Activated T-cell treated with anti-CD3 and anti-CD28 coated beads, Interleukin-2, amount 50 U/mL, for 4 hours (primary cell): ENCODE measurements around the gene CLSTN2. TPM values are rescaled to one million over a fixed set of nuclear protein-coding genes. Genes with fewer than 3 reads are reported as not detected.

Source experiments
- ATAC-seq, 2 donors: fragments of 200-7000 bp; cut with Tn5 transposase; one replicate each; pipeline ENCODE4 v1.10.0; 2021
- DNase-seq: peaks from one replicate; pipeline ENCODE4 v3.0.0-alpha.2; 2020
- H3K27me3 Mint-ChIP-seq: one replicate; pipeline ENCODE4 v1.8.0; 2021; ENCODE audit warnings: low read depth, mixed read lengths
- H3K36me3 Mint-ChIP-seq: one replicate; pipeline ENCODE4 v1.8.0; 2022; ENCODE audit warnings: mixed read lengths; ENCODE audit not compliant: insufficient read depth
- H3K4me1 Mint-ChIP-seq: one replicate; pipeline ENCODE4 v1.8.0; 2021; ENCODE audit warnings: low read depth, mixed read lengths
- H3K4me3 Mint-ChIP-seq: one replicate; pipeline ENCODE4 v1.8.0; 2021; ENCODE audit warnings: mild to moderate bottlenecking, moderate library complexity, mixed read lengths
- H3K9me3 Mint-ChIP-seq: one replicate; pipeline ENCODE4 v1.8.0; 2021; ENCODE audit warnings: mixed read lengths
- total RNA-seq, 3 donors: library from RNA; stranded (reverse); gene quantifications; one replicate each; pipeline ENCODE4 v1.2.1, GENCODE V29; 2021

CLSTN2 gene
- total RNA-seq, 3 donors from 2014 or later, result under 0.01 to 0.10 (median 0.03) TPM

DNA sequence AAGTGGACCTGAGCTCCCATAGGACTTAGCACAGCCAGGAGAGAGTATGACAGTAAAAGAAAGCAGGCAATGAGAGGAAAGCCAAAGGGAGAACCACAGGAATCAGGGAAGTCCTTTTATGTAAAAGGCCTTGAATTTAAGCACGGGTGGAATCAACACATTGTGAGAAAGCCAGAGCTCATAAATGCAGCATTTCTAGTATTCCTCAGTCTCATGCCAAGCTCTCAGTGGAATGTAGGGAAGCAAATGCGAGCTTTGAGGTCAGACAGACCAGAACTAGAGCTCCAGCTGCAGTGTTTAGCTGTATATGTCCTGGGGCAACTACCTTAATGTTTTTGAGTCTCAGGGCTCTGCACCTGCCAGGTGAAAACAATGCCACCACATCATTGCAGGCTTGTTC is 610.8 kb downstream of the CLSTN2 start:
- no peak overlapping the region for H3K4me3 Mint-ChIP-seq
- no peaks in the 10 kb centered on the region for H3K4me1 Mint-ChIP-seq
- ATAC-seq (no peak), DNase-seq (no peak)
- no peaks in the 10 kb centered on the region for H3K36me3 Mint-ChIP-seq
- no peaks in the 10 kb centered on the region for H3K27me3 Mint-ChIP-seq
- no peaks in the 10 kb centered on the region for H3K9me3 Mint-ChIP-seq

DNA sequence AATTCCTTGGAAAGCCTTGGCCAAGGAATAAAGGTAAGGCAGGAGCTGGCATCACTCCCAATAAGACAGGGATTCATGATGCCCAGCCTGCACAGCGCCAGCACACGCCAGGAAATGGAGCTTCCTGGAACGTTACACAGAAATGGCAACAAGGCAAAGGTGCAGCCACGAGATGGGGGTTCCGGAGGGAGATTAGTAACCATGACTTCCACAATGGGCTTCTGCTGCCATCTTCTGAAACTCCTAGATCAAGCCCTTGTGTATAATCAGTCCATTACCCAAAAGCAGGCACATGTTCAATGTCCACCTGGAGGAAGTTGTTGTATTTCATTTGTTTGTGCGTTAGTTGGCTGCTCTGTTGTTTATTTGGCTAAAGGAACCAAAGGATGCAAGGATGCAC is 611.7 kb downstream of the CLSTN2 start:
- H3K4me1 Mint-ChIP-seq, result no peaks in the 10 kb centered on the region

DNA sequence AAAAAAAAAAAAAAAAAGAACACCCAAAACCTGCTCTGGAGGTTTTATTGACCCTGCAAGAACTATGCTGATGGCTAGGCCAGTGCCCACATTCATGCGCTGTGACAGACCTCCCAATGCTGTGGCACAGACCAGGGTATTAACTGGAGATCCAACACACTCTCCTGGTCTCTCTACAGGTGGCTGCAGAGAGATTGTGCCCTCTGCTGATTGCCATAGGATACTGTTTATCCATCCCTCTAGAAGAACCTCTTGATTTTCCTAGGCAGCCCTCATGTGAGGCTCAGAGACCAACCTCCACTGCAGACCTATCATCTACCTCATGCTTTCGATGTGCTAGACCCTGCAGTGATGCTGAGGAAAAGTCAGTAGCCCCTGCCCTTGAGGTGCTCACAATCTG is 617.4 kb downstream of the CLSTN2 start:
- H3K4me1 Mint-ChIP-seq, result no peaks in the 10 kb centered on the region
- DNase-seq (no peak), ATAC-seq (no peak)
- no peak overlapping the region for H3K4me3 Mint-ChIP-seq
- no peaks in the 10 kb centered on the region for H3K9me3 Mint-ChIP-seq
- no peaks in the 10 kb centered on the region for H3K27me3 Mint-ChIP-seq
- H3K36me3 Mint-ChIP-seq, result no peaks in the 10 kb centered on the region

More for the DNA sequence above, 611.7 kb downstream of the CLSTN2 start:
- Mint-ChIP-seq H3K9me3 (no peaks in the 10 kb centered on the region), H3K4me3 (no peak overlapping the region), H3K27me3 (no peaks in the 10 kb centered on the region), H3K36me3 (no peaks in the 10 kb centered on the region)
- ATAC-seq (no peak), DNase-seq (no peak)

- no peak overlapping the region for H3K4me3 Mint-ChIP-seq
- H3K27me3 Mint-ChIP-seq, result no peaks in the 10 kb centered on the region
- H3K36me3 Mint-ChIP-seq, result no peaks in the 10 kb centered on the region
- no peaks in the 10 kb centered on the region for H3K4me1 Mint-ChIP-seq
- no peak for ATAC-seq
- H3K9me3 Mint-ChIP-seq, result no peaks in the 10 kb centered on the region
- no peak for DNase-seq
These were observed 617.9 kb downstream of the CLSTN2 start for GRCh38 chr3:140552898-140553297.

- Mint-ChIP-seq H3K4me3 (no peak overlapping the region), H3K27me3 (no peaks in the 10 kb centered on the region), H3K4me1 (no peaks in the 10 kb centered on the region), H3K36me3 (no peaks in the 10 kb centered on the region), H3K9me3 (no peaks in the 10 kb centered on the region)
- ATAC-seq (no peak), DNase-seq (no peak)
These were observed 618.6 kb downstream of the CLSTN2 start for GRCh38 chr3:140553591-140553990.

GRCh38 chr3:140555666-140556065 is 620.7 kb downstream of the CLSTN2 start:
- H3K27me3 Mint-ChIP-seq, result no peaks in the 10 kb centered on the region
- no peaks in the 10 kb centered on the region for H3K4me1 Mint-ChIP-seq
- ATAC-seq, result no peak
- DNase-seq, result no peak
- no peak overlapping the region for H3K4me3 Mint-ChIP-seq
- no peaks in the 10 kb centered on the region for H3K9me3 Mint-ChIP-seq
- no peaks in the 10 kb centered on the region for H3K36me3 Mint-ChIP-seq

DNA sequence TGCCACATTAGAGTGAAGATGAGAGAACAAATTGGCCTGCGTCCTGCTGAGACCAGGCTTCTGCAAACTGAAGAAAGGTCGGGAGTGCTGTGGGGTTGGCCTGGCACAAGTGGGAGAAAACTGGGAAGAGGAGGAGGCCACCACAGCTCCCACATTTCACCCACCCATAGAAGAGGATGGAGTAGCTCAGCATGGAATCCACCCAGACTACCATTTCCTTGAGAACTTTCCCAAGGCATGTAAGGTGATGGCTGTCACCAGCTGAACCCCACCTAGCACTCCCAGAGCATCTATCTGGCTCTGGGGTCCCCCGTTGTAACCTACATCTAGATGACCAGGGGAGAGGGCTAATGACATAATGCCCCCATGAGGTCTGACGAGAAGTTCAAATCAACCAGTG is 622.5 kb downstream of the CLSTN2 start:
- Mint-ChIP-seq H3K9me3 (no peaks in the 10 kb centered on the region), H3K36me3 (no peaks in the 10 kb centered on the region), H3K27me3 (no peaks in the 10 kb centered on the region), H3K4me3 (no peak overlapping the region), H3K4me1 (no peaks in the 10 kb centered on the region)
- ATAC-seq, result no peak
- no peak for DNase-seq

- no peak overlapping the region for H3K4me3 Mint-ChIP-seq
- H3K27me3 Mint-ChIP-seq, result no peaks in the 10 kb centered on the region
- DNase-seq, result no peak
- ATAC-seq, result no peak
- H3K4me1 Mint-ChIP-seq, result no peaks in the 10 kb centered on the region
- H3K9me3 Mint-ChIP-seq, result no peaks in the 10 kb centered on the region
- H3K36me3 Mint-ChIP-seq, result no peaks in the 10 kb centered on the region
These were observed 624.6 kb downstream of the CLSTN2 start for GRCh38 chr3:140559546-140559945.

DNA sequence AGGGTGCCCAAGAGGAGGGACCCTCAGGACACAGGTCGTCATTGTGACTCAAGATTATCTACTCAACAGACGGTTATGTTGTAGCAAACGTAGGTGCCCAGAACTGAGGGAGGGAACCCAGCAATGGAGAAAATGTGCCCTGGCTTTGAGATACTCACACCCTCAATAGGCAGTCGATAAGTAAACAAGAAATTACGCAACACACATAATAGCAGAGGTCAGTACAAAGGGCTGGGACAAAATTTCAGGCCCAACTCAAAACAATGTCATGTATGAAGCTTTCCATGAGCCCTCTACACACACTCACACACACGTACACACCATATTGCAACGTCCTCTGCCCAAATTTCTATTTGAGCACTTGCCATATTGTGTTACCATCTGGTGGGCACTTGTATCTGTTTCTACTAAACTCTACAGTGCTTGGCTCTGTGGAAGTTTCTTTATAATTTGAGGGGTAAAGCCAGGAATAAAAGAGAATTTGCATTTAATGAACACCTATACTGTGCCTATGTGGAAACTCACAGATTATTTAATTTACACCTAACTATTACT is 628.3 kb downstream of the CLSTN2 start:
- no peak for DNase-seq
- Mint-ChIP-seq H3K27me3 (no peaks in the 10 kb centered on the region), H3K36me3 (no peaks in the 10 kb centered on the region), H3K9me3 (no peaks in the 10 kb centered on the region), H3K4me3 (no peak overlapping the region), H3K4me1 (no peaks in the 10 kb centered on the region)
- ATAC-seq, result no peak

DNA sequence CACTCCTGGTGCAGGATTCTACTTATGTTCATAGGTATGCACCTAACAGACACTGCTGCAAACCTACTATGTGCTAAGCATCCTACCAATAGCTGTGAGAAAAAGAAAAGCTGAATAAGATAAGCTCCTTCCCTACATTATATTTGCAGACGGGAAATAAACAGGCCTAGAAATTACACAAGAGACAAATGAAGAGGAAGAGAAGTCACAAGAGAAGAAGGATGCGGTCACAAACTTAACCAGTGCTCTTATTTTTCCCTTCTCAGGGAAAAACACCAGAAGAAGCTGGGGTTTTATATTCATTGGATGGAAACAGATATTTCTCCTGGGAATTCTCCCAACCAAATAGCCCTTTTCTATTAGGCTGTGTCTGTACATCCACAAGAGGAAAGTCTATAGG is 633.1 kb downstream of the CLSTN2 start:
- H3K9me3 Mint-ChIP-seq, result no peaks in the 10 kb centered on the region
- ATAC-seq, result no peak
- no peaks in the 10 kb centered on the region for H3K4me1 Mint-ChIP-seq
- H3K36me3 Mint-ChIP-seq, result no peaks in the 10 kb centered on the region
- H3K27me3 Mint-ChIP-seq, result no peaks in the 10 kb centered on the region
- no peak for DNase-seq
- H3K4me3 Mint-ChIP-seq, result no peak overlapping the region

DNA sequence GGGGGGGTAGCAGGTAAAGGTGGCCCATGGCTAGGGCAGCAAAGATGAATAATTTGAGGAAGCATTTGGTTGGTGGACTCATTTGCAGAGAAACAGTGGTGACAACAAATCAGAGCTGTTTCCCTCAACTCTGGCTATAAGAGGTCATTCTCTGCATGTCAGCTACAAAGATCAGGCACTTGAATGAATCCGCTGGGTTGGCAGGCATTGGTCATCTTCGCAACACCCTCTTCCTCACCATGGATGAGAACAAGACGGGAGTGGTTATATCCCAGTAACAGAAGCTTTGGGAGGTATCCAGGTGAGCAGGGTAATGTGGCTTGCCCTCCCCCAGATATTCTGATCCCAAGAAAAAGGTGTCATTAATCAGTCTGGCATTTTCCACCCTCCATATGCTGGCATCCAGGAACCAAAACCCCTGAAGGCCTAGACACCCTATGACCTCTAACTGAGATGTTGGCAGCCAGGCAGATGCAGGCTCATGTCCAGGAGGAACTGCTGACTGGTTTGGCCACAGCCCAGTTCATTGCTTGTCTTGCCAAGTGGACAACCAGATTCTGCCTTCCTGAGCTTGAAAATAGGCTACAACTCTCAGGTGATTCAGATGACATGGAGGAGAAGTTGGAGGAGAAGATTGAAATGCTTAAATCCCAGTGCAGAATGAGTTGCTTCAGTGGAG is 634.0 kb downstream of the CLSTN2 start:
- H3K9me3 Mint-ChIP-seq, result no peaks in the 10 kb centered on the region
- DNase-seq (no peak), ATAC-seq (no peak)
- H3K4me1 Mint-ChIP-seq, result no peaks in the 10 kb centered on the region
- no peaks in the 10 kb centered on the region for H3K27me3 Mint-ChIP-seq
- H3K36me3 Mint-ChIP-seq, result no peaks in the 10 kb centered on the region
- H3K4me3 Mint-ChIP-seq, result no peak overlapping the region

DNA sequence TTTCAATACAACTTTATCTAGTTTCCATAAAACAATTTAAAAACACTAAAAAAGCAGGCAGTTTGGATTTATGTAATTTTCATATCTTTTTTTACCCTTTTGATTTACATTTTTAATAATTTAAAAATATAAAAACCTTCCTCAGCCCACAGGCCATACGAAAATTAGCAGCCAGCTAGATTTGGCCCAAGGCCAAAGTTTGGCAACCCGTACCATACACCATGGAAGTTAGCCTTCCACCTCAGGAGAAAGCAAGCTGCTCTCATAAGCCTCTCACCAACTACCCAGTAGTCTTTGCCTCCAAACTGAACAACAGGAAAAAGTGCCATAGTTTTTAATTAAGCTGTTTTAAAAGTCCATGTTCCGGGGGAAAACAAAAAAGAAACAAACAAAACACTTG is 635.6 kb downstream of the CLSTN2 start:
- no peak for ATAC-seq
- Mint-ChIP-seq H3K36me3 (no peaks in the 10 kb centered on the region), H3K27me3 (no peaks in the 10 kb centered on the region), H3K4me3 (no peak overlapping the region), H3K4me1 (no peaks in the 10 kb centered on the region), H3K9me3 (no peaks in the 10 kb centered on the region)
- DNase-seq, result no peak

GRCh38 chr3:140571836-140572235 is 636.9 kb downstream of the CLSTN2 start:
- Mint-ChIP-seq H3K27me3 (no peaks in the 10 kb centered on the region), H3K9me3 (no peaks in the 10 kb centered on the region), H3K4me1 (no peaks in the 10 kb centered on the region), H3K36me3 (no peaks in the 10 kb centered on the region), H3K4me3 (no peak overlapping the region)
- no peak for DNase-seq
- ATAC-seq, result no peak

DNA sequence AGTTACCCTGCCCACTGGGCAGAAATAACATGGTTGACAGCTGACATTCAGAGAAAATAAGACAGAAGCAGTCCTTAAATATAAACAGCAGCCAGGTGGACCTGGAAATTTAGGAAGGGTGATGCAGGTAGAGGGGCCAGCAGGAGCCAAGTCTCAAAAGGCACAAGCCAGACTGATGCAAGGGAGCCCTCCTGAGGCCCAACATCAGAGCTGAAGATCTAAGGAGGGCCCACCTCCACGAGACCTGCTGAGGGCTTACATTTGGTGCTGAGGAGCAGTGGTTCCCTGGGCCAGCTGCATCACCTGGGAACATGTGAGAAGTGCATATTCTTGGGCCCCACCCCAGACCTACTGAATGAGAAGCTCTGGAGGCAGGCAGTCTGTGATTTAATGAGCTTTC is 637.3 kb downstream of the CLSTN2 start:
- Mint-ChIP-seq H3K4me1 (no peaks in the 10 kb centered on the region), H3K27me3 (no peaks in the 10 kb centered on the region), H3K9me3 (no peaks in the 10 kb centered on the region), H3K4me3 (no peak overlapping the region), H3K36me3 (no peaks in the 10 kb centered on the region)
- DNase-seq (no peak), ATAC-seq (no peak)

DNA sequence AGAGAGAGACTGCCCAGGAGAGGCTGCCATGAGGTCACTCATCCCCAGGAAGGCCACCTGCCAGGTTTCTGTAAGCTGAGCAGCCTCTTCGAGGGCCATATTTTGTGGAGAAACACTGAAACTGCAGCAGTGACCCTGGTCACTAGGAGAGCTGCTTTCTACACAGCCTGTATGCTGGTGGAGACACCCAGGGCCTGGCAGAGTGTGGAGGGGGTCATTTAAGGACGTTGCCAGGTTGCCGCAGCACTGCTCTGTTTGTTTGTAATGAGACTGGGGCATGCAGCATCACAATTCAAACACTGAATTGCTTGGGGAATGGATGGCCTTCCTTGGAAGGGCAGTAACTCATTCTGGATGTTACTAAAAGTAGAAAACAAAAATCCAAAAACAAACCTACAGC is 638.0 kb downstream of the CLSTN2 start:
- no peaks in the 10 kb centered on the region for H3K36me3 Mint-ChIP-seq
- DNase-seq (no peak), ATAC-seq (no peak)
- no peak overlapping the region for H3K4me3 Mint-ChIP-seq
- H3K9me3 Mint-ChIP-seq, result no peaks in the 10 kb centered on the region
- H3K27me3 Mint-ChIP-seq, result no peaks in the 10 kb centered on the region
- no peaks in the 10 kb centered on the region for H3K4me1 Mint-ChIP-seq
